Stimulated activated CD8-positive, alpha-beta memory T cell treated with anti-CD3 and anti-CD28 coated beads, Interleukin-7, amount 100 ng/mL, for 48 hours (primary cell): ENCODE data around the gene ENPP4.
A peak's percentile ranks its signal among the peaks of the same experiment; 100 is the strongest.
"Not testable (repeated sequence)": the region's sequence is repeated elsewhere in the genome, so short reads cannot be mapped to it uniquely, and the experiment has no call there.

Experiments
- DNase-seq, 2 donors: peaks; one replicate each; pipeline ENCODE4 v3.0.0-alpha.2; 2020; ENCODE audit warnings: low read depth in 1 of 2; ENCODE audit errors: extremely low read depth in 1 of 2

Gene ENPP4

DNA sequence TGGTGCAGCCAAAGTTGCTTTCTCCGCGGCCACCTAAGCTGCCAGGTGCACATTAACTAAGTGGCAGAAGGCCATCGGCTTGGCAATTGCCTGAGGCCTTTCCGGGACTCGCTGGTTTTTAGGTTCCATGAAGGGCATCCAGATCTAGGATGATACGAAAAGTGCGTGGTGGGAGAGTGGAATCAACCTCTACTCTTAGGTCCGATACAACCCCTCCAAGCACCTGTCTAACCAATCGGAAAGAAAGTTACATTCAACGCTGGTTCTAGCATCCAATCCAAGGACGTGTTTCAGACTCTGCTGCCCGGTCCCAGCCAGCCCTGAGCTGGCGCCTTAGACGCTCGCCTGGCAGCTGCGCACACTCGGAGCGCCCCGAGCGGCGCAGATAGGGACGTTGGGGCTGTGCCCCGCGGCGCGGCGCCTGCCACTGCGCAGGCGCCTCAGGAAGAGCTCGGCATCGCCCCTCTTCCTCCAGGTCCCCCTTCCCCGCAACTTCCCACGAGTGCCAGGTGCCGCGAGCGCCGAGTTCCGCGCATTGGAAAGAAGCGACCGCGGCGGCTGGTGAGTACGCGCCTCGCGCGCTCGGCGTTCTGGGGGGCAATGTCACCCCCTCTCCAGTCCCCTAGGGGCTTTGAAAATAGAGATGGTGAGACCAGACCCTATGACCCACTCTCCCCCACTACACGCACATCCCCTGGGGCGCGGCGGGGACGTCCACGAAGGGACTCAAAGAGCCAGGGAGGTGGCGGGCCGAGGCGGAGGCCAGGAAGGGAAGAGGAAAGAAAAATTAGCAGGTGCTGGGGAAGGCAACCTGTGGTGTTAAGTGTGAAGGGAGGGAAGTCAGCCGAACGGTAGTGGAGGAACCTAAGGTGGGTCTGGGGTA is at the start of gene ENPP4:
Gene ENPP4, plus strand, starts transcription at position 361 of the 883 bp plus-strand sequence. CDS start 9,595 bp downstream, outside the sequence.
- peak; percentile 77 to 83 for DNase-seq

DNA sequence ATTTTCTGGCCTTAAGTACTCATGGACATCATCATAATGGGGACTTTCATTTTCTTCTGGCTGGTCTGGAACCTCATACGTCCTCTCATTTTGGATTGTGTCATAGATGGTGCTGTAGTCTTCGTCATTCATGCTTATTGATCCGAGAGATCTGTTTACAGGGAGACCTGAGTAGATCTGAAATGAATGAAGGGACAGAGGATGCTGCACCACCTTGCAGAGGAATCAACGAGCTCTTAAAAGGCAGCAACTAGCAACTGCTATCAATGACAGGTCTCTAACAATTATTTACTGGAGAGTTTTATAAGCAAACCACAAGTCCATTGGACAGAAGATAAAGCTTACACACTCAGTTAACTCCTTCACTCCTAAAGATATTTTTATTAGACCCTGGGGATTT is 49.7 kb upstream of the ENPP4 start:
- DNase-seq = no peak

GRCh38 chr6:46085688-46086087 is 44.1 kb upstream of the ENPP4 start:
- not testable (repeated sequence) for DNase-seq

- peak; percentile 7 to 21 for DNase-seq
These were observed 39.4 kb upstream of the ENPP4 start for GRCh38 chr6:46090115-46091079.

GRCh38 chr6:46091080-46091478 is 38.7 kb upstream of the ENPP4 start:
- DNase-seq = no peak

DNA sequence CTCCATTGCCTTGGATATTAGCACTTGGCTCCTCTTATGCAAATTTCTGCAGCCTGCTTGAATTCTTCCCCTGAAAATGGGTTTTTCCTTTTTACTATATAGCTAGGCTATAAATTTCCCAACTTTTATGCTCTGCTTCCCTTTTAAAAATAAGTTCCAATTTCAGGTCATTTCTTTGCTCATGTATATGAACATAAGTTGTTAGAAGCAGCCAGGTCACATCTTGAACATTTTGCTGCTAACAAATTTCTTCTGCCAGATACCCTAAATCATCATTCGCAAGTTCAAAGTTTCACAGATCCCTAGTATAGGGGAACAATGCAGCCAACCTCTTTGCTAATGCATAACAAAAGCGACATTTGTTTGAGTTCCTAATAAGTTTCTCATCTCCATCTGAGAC is 34.5 kb upstream of the ENPP4 start:
- DNase-seq = no peak

GRCh38 chr6:46097366-46097765 is 32.4 kb upstream of the ENPP4 start:
- no peak for DNase-seq

- no peak for DNase-seq
These were observed 31.1 kb upstream of the ENPP4 start for GRCh38 chr6:46098678-46099077.

- DNase-seq = no peak
These were observed 29.8 kb upstream of the ENPP4 start for GRCh38 chr6:46099952-46100351.

GRCh38 chr6:46102123-46102522 is 27.7 kb upstream of the ENPP4 start:
- DNase-seq = no peak

DNA sequence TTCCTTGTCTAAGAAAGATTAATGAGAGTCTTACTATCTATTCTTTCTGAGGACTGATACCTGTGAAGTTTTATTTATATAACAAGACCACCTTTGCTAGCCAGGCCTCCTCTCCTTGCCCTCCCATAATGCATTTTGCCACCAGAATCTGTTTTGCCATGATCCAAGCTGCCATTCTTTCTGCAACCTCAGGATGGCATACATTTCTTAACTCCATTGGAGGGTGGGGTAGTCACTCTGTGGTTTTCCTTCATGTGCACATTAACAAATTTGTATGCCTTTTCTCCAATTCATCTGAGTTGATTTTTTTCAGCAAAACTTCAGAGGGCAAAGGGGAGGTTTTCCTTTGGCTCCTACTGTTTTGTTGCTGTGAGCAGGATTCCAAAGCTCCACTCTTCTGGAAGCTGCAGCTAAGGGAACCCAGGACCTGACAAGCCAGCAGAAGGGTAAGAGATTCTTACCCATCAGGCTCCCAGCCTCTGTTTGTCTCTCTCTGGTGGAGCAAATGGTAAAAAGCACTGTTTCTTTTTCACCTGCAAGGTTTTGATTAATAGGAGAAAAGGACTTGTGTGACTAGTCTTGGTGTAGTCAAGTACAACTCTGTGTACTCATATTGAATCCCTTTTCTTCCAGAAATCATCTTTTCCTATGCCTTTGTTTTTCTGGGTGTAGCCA is 26.2 kb upstream of the ENPP4 start:
- DNase-seq = no peak

DNA sequence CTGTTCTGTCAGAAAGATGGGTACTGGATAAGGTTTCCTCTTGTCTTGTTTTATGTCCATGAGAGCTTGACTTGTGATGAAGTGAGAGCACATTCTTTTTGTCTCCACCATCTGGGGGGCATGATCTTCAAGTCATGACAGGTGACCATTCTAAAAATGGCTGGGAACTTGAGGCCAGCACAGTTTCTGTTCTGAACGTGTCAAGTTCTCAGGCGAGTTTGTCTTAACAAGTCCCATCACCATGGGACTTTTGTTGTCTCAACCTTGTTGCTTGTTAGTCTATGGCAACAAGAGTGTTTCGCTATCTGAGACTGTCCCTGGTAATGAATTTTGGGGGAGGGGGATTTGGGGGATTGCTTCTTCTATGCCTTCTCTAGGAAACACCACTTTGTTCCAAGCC is 25.6 kb upstream of the ENPP4 start:
- no peak for DNase-seq

- no peak for DNase-seq
These were observed 24.2 kb upstream of the ENPP4 start for GRCh38 chr6:46105568-46105967.

DNA sequence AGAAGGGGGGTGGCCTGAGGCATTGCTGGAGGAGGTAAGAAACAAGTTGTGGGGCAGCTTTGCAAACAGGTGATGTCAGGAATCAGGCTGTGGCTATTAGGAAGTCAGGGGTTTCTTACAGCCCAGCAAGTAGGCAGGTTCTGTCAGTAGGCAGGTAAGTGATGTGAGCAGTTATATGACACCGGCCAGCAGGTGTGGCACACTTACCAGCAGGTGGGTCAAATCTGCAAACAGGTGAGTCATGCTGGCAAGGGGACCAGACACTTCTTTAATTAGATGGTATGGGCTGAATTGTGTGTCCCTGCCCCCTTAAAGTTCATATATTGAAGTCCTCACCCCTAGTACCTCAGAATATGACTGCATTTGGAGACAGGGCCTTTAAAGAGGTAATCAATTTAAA is 16.4 kb upstream of the ENPP4 start:
- no peak for DNase-seq

- no peak for DNase-seq
These were observed 14.2 kb upstream of the ENPP4 start for GRCh38 chr6:46115634-46116033.

GRCh38 chr6:46116289-46116688 is 13.5 kb upstream of the ENPP4 start:
- no peak for DNase-seq

DNA sequence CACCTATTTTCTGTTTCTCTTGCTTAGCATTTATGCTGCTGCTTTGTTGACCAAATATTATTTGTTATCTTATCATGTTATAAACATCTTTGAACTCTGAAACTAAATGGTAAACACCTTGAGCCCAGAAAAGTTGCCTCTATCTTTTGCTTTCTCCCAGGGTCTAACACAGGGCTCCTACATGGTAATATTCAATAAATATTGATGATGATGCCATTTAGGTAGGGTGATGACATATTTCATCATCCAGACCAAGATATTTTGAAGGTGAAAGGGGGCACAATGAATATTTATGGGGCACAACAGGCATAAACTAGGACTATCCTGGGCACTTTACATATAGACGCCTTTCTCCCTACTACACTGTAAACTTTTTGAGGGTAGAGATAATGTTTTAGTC is 11.6 kb upstream of the ENPP4 start:
- no peak for DNase-seq

DNA sequence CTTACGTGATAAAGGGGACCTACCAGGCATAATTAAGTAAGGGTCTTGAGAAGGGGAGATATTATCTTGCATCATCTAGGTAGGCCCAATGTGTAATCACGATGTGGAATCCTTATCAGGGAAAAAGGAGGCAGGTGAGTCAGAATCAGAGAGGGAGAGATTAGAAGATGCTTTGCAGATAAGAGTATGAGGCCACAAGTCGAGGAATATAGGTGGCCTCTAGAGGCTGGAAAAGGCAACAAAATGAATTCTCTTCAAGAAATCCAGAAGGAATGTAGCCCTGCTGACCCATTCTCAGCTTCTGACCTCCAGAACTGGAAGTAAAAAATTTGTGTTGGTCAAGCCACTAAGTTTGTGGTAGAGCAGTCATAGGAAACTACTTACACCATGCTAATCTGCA is 11.0 kb upstream of the ENPP4 start:
- no peak for DNase-seq

DNA sequence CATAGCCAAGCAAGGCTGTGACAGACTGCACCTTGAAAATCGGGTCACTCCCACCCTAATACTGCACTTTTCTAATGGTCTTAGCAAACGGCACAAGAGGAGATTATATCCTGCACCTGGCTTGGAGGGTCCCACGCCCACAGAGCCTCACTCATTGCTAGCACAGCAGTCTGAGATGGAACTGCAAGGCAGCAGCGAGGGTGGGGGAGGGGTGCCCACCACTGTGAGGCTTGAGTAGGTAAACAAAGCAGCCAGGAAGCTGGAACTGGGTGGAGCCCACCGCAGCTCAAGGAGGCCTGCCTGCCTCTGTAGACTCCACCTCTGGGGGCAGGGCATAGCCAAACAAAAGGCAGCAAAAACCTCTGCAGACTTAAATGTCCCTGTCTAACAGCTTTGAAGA is 10.1 kb upstream of the ENPP4 start:
- not testable (repeated sequence) for DNase-seq

DNA sequence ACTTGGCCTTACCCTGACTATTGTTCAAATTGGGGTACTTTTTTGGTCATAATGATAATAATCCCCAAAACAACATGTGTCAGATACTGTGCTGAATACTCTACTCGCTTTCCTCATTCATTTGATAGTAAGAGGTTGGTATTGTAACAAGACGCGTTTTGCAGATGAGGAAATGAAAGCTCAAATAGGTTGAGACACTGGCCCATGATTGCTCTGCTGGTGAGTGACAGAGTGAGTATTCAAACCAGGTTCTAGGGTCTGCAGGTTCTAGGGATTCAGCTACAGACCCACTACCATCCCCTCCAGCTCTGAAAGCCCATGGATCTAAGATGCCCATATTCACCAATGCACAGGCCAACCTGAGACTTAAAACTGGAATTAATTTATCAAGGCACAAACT is 1.3 kb upstream of the ENPP4 start:
- DNase-seq = no peak

GRCh38 chr6:46129291-46129628 is 529 bp upstream of the ENPP4 start:
- DNase-seq = no peak
